ENCODE results near the gene NDUFS7.

DNA sequence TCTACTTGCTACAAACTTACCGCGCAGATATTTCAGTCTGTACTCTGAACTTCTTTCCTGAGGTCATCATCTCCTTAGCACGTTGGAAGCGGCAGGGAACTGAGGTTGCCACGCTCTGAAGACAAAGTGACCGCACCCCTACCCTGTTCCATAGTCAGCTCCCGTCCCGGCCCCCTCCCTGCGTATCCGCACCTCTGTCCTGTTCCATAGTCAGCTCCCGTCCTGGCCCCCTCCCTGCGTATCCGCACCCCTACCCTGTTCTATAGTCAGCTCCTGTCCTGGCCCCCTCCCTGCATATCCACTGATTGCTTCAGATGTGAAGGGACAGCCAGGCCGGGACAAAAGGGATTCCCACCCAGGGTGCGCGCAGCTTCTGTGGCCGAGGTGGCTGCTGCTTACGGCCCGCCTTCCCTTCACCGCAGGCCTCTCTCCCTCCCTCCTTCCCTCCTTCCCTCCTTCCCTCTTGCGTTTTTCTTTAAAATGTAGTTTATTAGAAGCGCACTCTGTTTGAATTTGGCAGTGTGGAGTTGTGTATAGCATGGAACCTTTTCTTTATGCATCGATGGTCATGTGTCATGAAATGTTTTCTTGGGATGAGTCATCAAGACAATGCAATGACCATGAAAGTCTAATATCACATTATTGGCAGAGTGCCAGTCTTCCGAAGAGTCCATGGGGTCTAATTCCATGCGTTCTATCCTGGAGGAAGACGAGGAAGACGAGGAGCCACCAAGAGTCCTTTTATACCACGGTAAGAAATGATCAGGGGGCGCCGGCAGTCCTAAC lies 21.9 kb upstream of the NDUFS7 start:
- TF ChIP-seq, protein P1, sequence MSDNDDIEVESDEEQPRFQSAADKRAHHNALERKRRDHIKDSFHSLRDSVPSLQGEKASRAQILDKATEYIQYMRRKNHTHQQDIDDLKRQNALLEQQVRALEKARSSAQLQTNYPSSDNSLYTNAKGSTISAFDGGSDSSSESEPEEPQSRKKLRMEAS (IDR thresholded peaks at IDR 0.05; ENCODE audit: low read depth, low read length): no peak
- TF ChIP-seq, protein P2, sequence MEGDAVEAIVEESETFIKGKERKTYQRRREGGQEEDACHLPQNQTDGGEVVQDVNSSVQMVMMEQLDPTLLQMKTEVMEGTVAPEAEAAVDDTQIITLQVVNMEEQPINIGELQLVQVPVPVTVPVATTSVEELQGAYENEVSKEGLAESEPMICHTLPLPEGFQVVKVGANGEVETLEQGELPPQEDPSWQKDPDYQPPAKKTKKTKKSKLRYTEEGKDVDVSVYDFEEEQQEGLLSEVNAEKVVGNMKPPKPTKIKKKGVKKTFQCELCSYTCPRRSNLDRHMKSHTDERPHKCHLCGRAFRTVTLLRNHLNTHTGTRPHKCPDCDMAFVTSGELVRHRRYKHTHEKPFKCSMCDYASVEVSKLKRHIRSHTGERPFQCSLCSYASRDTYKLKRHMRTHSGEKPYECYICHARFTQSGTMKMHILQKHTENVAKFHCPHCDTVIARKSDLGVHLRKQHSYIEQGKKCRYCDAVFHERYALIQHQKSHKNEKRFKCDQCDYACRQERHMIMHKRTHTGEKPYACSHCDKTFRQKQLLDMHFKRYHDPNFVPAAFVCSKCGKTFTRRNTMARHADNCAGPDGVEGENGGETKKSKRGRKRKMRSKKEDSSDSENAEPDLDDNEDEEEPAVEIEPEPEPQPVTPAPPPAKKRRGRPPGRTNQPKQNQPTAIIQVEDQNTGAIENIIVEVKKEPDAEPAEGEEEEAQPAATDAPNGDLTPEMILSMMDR (IDR thresholded peaks at IDR 0.05; ENCODE audit: low read depth, low read length): no peak
- no peak for TF ChIP-seq POLR2A (IDR thresholded peaks at IDR 0.05; ENCODE audit: extremely low read depth, insufficient read length)

Measured in NB4 (cell line).